DMS153 treated with DMSO at 0.1 percent for 48 hours (cell line): ENCODE results near the gene ITCH.
"Not testable (repeated sequence)": the region's sequence is repeated elsewhere in the genome, so short reads cannot be mapped to it uniquely, and the experiment has no call there.

Experiments used
- DNase-seq: peaks from one replicate; lab custom pipeline; 2025; ENCODE audit not compliant: unreplicated experiment; lab: John Stamatoyannopoulos, UW

The ITCH gene

DNA sequence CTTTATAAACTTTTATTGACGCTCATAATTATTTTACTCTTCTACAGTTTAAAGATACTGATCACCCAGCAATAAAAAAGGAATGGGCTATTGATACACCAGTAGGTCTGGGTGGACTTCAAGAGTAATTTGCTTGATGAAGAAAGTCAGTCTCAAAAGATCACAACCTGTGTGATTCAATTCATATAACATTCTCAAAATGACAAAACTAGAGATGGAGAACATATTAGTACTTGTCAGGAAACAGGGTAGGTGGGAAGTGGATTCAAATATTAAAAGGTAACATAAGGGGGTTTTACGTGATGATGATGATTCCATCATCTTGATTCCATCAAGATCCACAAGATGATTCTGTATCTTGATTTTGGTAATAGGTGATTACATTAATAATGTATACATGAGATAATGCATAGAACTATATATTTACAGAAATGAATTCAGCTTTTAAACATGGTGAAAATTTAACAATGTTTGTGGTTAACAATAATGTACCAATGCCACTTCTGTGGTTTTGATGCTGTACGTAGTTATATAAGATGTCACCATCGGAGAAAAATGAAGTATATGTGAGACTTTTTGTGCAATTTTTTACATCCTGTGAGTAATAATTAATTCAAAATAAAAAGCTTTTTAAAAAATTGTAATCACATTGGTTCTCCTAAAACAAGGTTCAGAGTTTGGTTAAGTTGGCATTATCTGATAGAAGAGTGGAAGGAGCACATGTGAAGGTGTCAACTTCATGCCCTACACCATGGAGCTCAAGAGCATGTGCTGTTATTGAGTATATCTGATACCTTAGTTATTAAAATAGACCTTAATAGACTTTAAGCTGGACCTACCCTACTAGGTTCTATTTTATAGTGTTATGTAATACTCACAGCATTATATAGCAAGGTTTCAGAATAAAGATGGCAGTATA is 86.9 kb downstream of the ITCH start:
- DNase-seq: no peak

DNA sequence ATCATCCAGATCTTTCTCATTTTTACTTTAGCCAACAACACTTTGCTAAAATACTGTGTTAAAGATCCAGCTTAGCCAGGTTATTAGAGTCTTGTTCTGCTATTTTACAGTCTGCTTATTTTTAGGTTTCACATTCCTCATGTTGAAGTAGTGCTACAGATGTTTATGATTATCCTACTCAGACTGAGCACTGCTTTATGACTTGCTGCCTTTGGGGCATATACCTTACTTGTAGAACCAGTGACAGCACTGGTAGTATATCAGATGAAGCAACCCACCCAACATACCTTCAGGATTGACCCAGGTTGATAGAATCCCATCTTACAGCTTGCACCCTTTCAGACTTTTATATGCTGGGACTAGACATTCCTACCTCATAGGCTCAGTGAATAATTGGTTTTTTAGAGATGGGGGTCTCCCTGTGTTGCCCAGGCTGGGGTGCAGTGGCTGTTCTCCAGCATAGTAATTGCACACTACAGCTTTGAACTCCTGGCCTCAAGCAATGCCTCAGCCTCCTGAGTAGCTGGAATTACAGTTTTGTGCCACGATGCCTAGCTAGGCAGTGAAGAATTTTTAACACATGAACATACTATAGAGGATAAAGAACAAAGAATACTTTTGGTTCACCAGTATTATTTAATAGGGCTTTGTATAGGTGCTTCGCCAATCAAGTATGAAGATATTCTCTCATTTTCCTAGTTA is 89.4 kb downstream of the ITCH start:
- DNase-seq: no peak

- no peak for DNase-seq
These were observed 95.6 kb downstream of the ITCH start for GRCh38 chr20:34458631-34459030.

DNA sequence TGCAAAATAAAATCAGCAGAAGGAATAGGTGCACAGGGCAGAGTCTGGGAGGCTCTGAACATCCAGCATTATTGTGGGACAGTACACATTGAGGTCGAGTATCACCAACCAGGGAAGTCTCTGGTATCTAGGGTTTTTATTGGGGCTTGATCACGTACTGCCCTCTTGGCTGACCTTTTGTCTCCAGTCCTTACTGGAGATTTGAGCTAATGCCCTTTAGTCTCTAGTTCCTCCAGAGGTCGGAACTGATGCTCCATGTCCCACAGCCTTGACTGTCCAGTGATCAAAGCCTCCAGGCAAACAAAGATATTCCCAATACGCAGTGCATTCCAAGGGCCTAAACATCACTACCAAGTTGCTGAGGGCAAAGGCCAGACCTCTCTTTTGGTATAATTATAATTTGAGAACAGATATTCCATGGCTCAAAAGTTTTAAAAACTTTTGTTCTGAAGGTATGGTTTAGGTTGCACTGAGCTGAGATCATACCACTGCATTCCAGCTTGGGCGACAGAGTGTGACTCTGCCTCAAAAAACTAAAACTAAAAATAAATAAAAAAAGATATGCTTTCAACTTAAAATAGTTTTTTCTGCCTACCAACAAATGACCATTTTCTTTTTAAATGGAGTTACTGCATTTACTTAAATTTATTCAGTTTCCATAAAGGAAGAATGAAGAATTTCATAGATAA is 96.3 kb downstream of the ITCH start:
- DNase-seq: no peak

DNA sequence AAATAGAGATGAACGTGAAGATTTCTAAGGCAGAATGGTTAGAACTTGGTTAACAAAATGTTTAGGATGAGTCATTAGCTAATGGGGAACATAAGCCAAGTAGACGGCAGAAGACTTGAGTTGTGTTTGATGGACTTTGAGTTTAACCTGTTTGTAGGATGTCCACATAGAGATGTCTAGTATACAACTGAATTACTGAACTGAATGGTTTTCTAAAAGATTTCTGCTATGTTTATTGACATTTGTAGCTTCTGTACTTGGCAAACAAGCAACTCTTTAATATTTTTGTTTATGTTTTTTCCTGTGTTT is 98.7 kb downstream of the ITCH start:
- no peak for DNase-seq

DNA sequence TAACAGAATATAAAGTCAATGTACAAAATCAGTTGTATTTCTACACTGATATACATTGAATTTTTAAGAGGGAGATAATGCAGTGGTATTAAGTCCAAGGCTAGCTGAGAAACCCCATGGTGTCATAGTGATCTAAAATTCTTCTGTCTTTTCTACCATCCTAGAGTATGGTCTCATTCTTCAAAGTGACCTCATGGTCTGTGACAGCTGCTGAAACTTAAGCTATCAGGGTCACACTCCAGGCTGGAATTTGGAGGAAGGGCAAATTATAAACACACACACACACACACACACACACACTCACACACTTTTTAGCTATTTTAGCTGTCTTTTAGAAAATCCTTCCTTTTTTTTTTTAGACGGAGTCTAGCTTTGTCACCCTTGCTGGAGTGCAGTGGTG is 105.9 kb downstream of the ITCH start:
- DNase-seq: no peak

DNA sequence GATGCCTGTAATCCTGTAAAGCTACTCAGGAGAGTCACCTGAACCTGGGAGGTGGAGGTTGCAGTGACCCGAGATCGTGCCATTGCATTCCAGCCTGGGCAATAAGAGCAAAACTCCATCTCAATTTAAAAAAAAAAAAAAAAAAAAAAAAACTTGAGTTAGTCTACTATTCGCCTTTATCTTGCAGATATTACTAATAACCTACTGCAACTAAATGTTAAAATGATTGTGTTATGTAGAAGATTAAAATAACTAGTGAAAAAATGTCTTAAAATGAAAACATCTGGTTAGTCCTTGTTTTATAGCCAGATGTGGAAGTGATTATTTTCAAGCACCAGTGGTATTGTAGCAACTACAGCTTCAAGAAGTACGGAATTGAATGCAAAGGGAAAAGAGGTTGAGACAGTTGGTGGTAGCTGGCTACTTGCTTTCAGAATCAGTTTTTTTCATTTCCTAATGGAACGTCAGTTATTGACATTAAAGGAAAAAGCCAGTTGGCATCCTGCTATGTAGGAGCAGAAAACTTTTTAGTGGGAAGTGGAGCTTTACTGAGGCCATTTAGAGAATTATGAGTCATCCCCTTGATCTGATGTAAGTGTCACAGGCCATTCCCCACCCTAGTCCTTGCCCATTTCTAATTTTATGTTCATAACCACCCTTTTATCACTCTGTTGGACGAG is 109.3 kb downstream of the ITCH start:
- DNase-seq: no peak

DNA sequence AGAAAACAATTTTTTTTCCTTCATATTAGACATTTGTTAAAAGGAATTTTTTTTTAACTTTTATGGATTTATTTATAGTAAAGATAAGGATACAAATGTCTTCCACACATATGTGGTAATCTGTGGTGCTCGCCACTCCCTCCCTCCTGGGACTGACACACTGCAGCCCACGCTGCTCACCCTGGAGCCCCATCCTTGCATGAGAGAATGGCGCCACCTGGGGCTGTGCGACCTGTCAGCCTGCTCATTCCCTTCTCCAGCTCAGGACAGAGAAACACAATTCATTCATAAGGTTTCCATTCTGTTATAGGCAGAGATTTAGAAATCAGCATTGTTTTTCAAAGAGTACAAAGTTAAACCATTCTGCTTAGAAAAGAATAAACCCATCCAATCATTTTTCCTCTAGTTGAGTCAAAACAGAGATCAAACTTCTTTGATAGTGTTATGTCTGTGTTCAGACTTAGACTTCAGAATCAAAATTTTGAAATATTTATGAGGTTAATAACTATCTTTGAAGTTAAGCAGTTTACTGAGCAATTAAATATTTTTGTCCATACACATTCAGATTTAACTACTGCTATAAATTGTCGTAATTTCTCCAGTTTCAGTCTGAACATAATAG is 110.3 kb downstream of the ITCH start:
- DNase-seq: peak; percentile 6

- DNase-seq: no peak
These were observed 113.1 kb downstream of the ITCH start for GRCh38 chr20:34475979-34476736.

- no peak for DNase-seq
These were observed 116.6 kb downstream of the ITCH start for GRCh38 chr20:34479627-34480026.

DNA sequence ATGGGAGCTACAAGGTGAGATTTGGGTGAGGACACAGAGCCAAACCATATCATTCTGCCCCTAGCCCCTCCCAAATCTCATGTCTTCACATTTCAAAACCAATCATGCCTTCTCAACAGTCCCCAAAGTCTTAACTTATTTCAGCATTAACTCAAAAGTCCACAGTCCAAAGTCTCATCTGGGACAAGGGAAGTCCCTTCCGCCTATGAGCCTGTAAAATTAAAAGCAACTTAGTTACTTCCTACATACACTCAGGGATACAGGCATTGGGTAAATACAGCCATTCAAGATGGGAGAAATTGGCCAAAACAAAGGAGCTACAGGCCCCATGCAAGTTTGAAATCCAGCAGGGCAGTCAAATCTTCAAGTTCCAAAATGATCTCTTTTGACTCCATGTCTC is 119.1 kb downstream of the ITCH start:
- not testable (repeated sequence) for DNase-seq

GRCh38 chr20:34483585-34484220 is 120.6 kb downstream of the ITCH start:
- DNase-seq: not testable (repeated sequence)

- no peak for DNase-seq
These were observed 122.1 kb downstream of the ITCH start for GRCh38 chr20:34485068-34485634.

GRCh38 chr20:34491226-34491931 is 128.3 kb downstream of the ITCH start:
- DNase-seq: no peak

DNA sequence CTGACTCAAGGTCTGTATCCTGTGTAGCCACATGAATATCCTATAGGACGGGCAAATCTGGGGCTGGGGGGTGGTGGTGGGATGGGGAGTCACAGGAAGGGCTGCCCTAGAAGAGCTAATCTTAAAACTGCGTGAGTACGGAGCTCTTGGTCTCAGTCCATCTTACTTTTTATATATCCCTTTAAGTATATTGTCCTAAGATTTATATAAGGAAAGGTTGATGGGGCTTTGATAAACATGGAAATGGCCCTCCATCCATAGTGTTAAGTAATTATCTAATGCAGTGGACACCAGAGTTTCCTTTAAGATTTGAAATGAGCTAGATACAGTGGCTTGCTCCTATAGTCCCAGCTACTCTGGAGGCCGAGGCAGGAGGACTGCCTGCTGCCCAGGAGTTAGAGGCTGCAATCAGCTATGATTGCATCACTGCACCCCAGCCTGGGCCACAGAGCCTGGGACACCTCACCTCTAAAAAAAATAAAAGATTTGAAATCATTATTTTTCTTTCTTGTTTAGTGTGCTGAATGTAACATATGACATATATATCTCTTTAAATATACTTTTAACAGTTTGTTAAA is 128.9 kb downstream of the ITCH start:
- DNase-seq: no peak

GRCh38 chr20:34493646-34494045 is 130.6 kb downstream of the ITCH start:
- DNase-seq: no peak

DNA sequence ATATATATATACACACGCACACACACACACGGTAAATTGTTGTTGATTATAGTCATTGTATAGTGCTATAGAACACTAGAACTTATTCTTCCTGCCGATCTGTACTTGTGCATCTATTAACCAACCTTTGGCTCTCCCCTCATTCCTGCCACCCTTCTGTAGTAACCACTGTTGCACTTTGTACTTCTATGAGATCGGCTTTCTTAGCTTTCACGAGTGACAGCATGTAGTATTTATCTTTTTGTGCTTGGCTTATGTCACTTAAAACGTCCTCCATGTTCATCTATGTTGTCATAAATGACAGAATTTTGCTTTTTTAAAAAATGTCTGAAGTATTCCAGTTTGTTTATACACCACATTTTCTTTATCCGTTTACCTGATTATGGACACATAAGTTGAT is 132.2 kb downstream of the ITCH start:
- DNase-seq: no peak

DNA sequence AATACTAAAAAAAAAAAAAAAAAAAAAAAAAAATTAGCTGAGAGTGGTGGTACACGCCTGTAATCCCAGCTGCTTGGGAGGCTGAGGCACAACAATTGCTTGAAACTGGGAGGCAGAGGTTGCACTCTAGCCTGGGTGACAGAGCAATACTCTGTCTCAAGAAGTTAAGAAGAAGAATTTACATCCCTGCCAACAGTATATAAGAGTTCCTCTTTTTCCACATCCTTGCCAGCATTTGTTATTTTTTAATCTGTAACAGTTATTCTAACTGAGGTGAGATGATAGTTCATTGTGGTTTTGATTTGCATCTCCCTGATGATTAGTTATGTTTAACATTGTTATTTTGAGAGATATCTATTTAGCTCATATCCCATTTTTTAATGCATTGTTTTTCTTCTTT is 132.8 kb downstream of the ITCH start:
- no peak for DNase-seq
